ENCODE data around the gene CFAP70.

GRCh38 chr10:73206385-73206784 lies 152.3 kb downstream of the CFAP70 start:
- TF ChIP-seq POLR2A (IDR thresholded peaks at IDR 0.05): no peak
- TF ChIP-seq CTCF (IDR thresholded peaks at IDR 0.05): no peak
- TF ChIP-seq POLR2AphosphoS5 (IDR thresholded peaks at IDR 0.05): no peak

Data from gastroesophageal sphincter (tissue), 3 donors.